HepG2 (cell line): ENCODE measurements around the gene AKR7A3. TPM values are rescaled to one million over a fixed set of nuclear protein-coding genes. Genes with fewer than 3 reads are reported as not detected.

Experiments
- CREM ChIP-seq, 2 experiments: sonication (generic) in 1 of 2; formaldehyde crosslinking in 1 of 2; IDR thresholded peaks; 2 replicates each; pipeline versions ENCODE4 v1.4.0 to v1.6.1; 2016 to 2020; ENCODE audit warnings: antibody characterized with exemption in 1 of 2, mild to moderate bottlenecking in 1 of 2, missing genetic modification reagents in 1 of 2
- DRAP1 ChIP-seq: IDR thresholded peaks from 2 replicates; pipeline ENCODE4 v1.6.1; 2016; ENCODE audit warnings: missing genetic modification reagents, missing compliant biosample characterization
- EEA1 ChIP-seq: sonication (generic); formaldehyde crosslinking; IDR thresholded peaks from 2 replicates; pipeline ENCODE4 v1.5.1; 2020; ENCODE audit warnings: mild to moderate bottlenecking, missing genetic modification reagents, borderline replicate concordance
- FOSL2 ChIP-seq: sonication (generic); formaldehyde crosslinking; IDR thresholded peaks from 2 replicates; pipeline ENCODE4 v1.4.0; 2020; ENCODE audit warnings: missing genetic modification reagents
- HMGA1 ChIP-seq: sonication (generic); formaldehyde crosslinking; conservative IDR thresholded peaks from 2 replicates; pipeline ENCODE4 v1.4.0; 2020; ENCODE audit warnings: missing genetic modification reagents
- IRF9 ChIP-seq: sonication (generic); formaldehyde crosslinking; IDR thresholded peaks from 2 replicates; pipeline ENCODE4 v1.8.0; 2022; ENCODE audit warnings: missing genetic modification reagents, mild to moderate bottlenecking, borderline replicate concordance
- MAZ ChIP-seq, 2 experiments: sonication (generic) in 1 of 2; formaldehyde crosslinking in 1 of 2; IDR thresholded peaks; 2 replicates each; pipeline versions ENCODE4 v1.5.0 to v1.6.1; 2012 to 2020; ENCODE audit warnings: low read depth in 2 of 2, mild to moderate bottlenecking in 2 of 2, borderline replicate concordance in 1 of 2, improper control_type of control experiment in 1 of 2, low read length in 1 of 2, missing genetic modification reagents in 1 of 2, moderate library complexity in 1 of 2
- MTF2 ChIP-seq: sonication (generic); formaldehyde crosslinking; IDR thresholded peaks from 2 replicates; pipeline ENCODE4 v1.5.0; 2020; ENCODE audit warnings: missing genetic modification reagents, borderline replicate concordance
- MXD3 ChIP-seq: IDR thresholded peaks from 2 replicates; pipeline ENCODE4 v1.6.1; 2016; ENCODE audit warnings: mild to moderate bottlenecking, missing biosample characterization, missing genetic modification reagents
- NCOA5 ChIP-seq: sonication (generic); formaldehyde crosslinking; IDR thresholded peaks from 2 replicates; pipeline ENCODE4 v1.4.0; 2020; ENCODE audit warnings: missing genetic modification reagents
- NFRKB ChIP-seq: fragments of 450-650 bp; IDR thresholded peaks from 2 replicates; pipeline ENCODE4 v1.6.1; 2017
- PAXIP1 ChIP-seq: sonication (generic); formaldehyde crosslinking; conservative IDR thresholded peaks from 2 replicates; pipeline ENCODE4 v1.4.0; 2020; ENCODE audit warnings: mild to moderate bottlenecking, missing genetic modification reagents, moderate library complexity
- PRPF4 ChIP-seq: fragments of 200-400 bp; formaldehyde crosslinking; IDR thresholded peaks from 2 replicates; pipeline ENCODE4 v1.6.1; 2016; ENCODE audit warnings: low read length, low read depth; ENCODE audit not compliant: poor library complexity, severe bottlenecking
- RFXANK ChIP-seq: IDR thresholded peaks from 2 replicates; pipeline ENCODE4 v1.6.1; 2016
- SAFB2 ChIP-seq: sonication (generic); formaldehyde crosslinking; IDR thresholded peaks from 2 replicates; pipeline ENCODE4 v1.5.1; 2020; ENCODE audit warnings: missing genetic modification reagents, low read depth, mild to moderate bottlenecking, borderline replicate concordance
- SP5 ChIP-seq: IDR thresholded peaks from 2 replicates; pipeline ENCODE4 v1.6.1; 2016; ENCODE audit warnings: low read depth, borderline replicate concordance
- SPEN ChIP-seq: sonication (generic); formaldehyde crosslinking; IDR thresholded peaks from 2 replicates; pipeline ENCODE4 v1.5.1; 2020; ENCODE audit warnings: low read depth, mild to moderate bottlenecking, missing genetic modification reagents
- ZBTB42 ChIP-seq: sonication (generic); formaldehyde crosslinking; IDR thresholded peaks from 2 replicates; pipeline ENCODE4 v1.5.0; 2020; ENCODE audit warnings: mild to moderate bottlenecking, missing genetic modification reagents
- ZNF20 ChIP-seq: sonication (generic); formaldehyde crosslinking; IDR thresholded peaks from 2 replicates; pipeline ENCODE4 v1.4.0; 2020; ENCODE audit warnings: mild to moderate bottlenecking, moderate library complexity, missing genetic modification reagents
- ZNF577 ChIP-seq: sonication (generic); formaldehyde crosslinking; IDR thresholded peaks from 2 replicates; pipeline ENCODE4 v1.4.0; 2020; ENCODE audit warnings: mild to moderate bottlenecking, low read depth, missing genetic modification reagents, borderline replicate concordance
- ZNF761 ChIP-seq: sonication (generic); formaldehyde crosslinking; conservative IDR thresholded peaks from 2 replicates; pipeline ENCODE4 v1.4.0; 2020; ENCODE audit warnings: mild to moderate bottlenecking, missing genetic modification reagents
- ZNF839 ChIP-seq: sonication (generic); formaldehyde crosslinking; IDR thresholded peaks from 2 replicates; pipeline ENCODE4 v1.4.0; 2020; ENCODE audit warnings: missing genetic modification reagents, mild to moderate bottlenecking, borderline replicate concordance
- ZSCAN20 ChIP-seq: sonication (generic); formaldehyde crosslinking; IDR thresholded peaks from 2 replicates; pipeline ENCODE4 v1.4.0; 2020; ENCODE audit warnings: missing genetic modification reagents, mild to moderate bottlenecking, borderline replicate concordance
- polyA plus RNA-seq, 8 experiments: library from polyadenylated mRNA; depleted of rRNA in 3 of 8; stranded (reverse) in 7 of 8; unstranded in 1 of 8; fragments of >200 nt; fragmentation: Illumina TruSeq in 4 of 8; extraction: Trizol in 4 of 8; gene quantifications; 2 replicates each; pipeline versions ENCODE4 v1.2.1 to v1.2.3, GENCODE V29; 2011 to 2016; ENCODE audit warnings: low read depth in 4 of 8, missing spikeins in 1 of 8, mixed read lengths in 1 of 8; ENCODE audit not compliant: insufficient read depth in 1 of 8
- total RNA-seq, 5 experiments: library from RNA; depleted of rRNA; stranded (reverse); fragments of >200 nt; fragmentation: Illumina TruSeq; extraction: Trizol; gene quantifications; 2 replicates each; pipeline ENCODE4 v1.2.3, GENCODE V29; 2016; ENCODE audit warnings: low read depth in 1 of 5

AKR7A3 gene
- total and polyA plus RNA-seq, 2 of the 13 experiments (the other 11 are each of a cell fraction or from before 2014, with no cell fraction given): 0.58 to 1.00 TPM

- TF ChIP-seq HMGA1 (CRISPR knock-in tag): no peak
- TF ChIP-seq MXD3 (CRISPR knock-in tag): peak; percentile 97
- no peak for TF ChIP-seq MAZ (IDR thresholded peaks at IDR 0.05; ENCODE audit: borderline replicate concordance, low read depth, low read length)
- TF ChIP-seq MAZ (CRISPR knock-in tag; IDR thresholded peaks at IDR 0.05; ENCODE audit: low read depth): peak; percentile 71
- TF ChIP-seq MTF2 (CRISPR knock-in tag): no peak; the same call in 1 of the 2 replicates
- TF ChIP-seq FOSL2 (CRISPR knock-in tag): peak; percentile 38; the same call in 1 of the 2 replicates
- peak; percentile 66; the same call in 1 of the 2 replicates for TF ChIP-seq ZNF761 (CRISPR knock-in tag)
- peak; percentile 88 for TF ChIP-seq SAFB2
- no peak for TF ChIP-seq ZNF577
- TF ChIP-seq SPEN (CRISPR knock-in tag): peak; percentile 96
- TF ChIP-seq IRF9 (CRISPR knock-in tag): peak; percentile 96
- TF ChIP-seq ZNF839 (CRISPR knock-in tag): no peak
- peak; percentile 90 for TF ChIP-seq SP5
- TF ChIP-seq NCOA5 (CRISPR knock-in tag): no peak
- no peak for TF ChIP-seq NFRKB
- TF ChIP-seq RFXANK (CRISPR knock-in tag): peak; percentile 46; the same call in 1 of the 2 replicates
- TF ChIP-seq PRPF4: no peak
- no peak for TF ChIP-seq ZBTB42 (CRISPR knock-in tag)
- peak; percentile 84; the same call in 1 of the 2 replicates for TF ChIP-seq EEA1
- TF ChIP-seq CREM (IDR thresholded peaks at IDR 0.05): peak; percentile 65; the same call in 1 of the 2 replicates
- TF ChIP-seq CREM (CRISPR knock-in tag; IDR thresholded peaks at IDR 0.05): no peak; the same call in 1 of the 2 replicates
- TF ChIP-seq PAXIP1 (CRISPR knock-in tag): peak; percentile 18; the same call in 1 of the 2 replicates
- peak; percentile 45; the same call in 1 of the 2 replicates for TF ChIP-seq DRAP1
- TF ChIP-seq ZSCAN20: no peak
- 0 out of 2 replicates have a peak, but pooled peaks have one; percentile 53 for TF ChIP-seq ZNF20 (CRISPR knock-in tag)
Measured at GRCh38 chr1:19251305-19252196, 37.0 kb downstream of the AKR7A3 start, which contains the start of the genes EMC1 and MRTO4 (continued).
